ENCODE measurements around the gene GIT2.

DNA sequence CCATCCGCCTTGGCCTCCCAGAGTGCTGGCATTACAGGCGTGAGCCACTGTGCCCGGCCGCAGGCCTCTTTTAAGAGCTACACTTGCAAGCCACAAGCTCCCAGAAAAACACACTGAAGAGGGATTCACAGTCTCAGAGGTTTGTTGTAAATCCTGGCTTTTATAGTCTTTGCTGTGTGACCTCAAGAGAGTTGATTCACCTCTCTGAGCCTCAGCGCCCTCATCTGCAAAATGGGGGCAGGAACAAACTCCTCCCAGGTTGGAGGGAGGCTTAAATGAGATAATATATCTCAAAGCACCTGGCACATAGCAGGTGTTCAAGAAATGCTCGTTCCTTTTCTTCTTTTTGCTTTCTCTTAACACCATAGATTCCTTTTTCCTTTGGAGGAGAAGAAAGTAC lies 100.0 kb downstream of the GIT2 start:
- TF ChIP-seq, protein P1, sequence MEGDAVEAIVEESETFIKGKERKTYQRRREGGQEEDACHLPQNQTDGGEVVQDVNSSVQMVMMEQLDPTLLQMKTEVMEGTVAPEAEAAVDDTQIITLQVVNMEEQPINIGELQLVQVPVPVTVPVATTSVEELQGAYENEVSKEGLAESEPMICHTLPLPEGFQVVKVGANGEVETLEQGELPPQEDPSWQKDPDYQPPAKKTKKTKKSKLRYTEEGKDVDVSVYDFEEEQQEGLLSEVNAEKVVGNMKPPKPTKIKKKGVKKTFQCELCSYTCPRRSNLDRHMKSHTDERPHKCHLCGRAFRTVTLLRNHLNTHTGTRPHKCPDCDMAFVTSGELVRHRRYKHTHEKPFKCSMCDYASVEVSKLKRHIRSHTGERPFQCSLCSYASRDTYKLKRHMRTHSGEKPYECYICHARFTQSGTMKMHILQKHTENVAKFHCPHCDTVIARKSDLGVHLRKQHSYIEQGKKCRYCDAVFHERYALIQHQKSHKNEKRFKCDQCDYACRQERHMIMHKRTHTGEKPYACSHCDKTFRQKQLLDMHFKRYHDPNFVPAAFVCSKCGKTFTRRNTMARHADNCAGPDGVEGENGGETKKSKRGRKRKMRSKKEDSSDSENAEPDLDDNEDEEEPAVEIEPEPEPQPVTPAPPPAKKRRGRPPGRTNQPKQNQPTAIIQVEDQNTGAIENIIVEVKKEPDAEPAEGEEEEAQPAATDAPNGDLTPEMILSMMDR (IDR thresholded peaks at IDR 0.05) = no peak
- no peak for TF ChIP-seq EZH2 (IDR thresholded peaks at IDR 0.05; ENCODE audit: borderline replicate concordance, insufficient read depth, low read depth, low read length, poor library complexity, severe bottlenecking)

Measured in B cell (primary cell).